Measurements from ENCODE around the gene ATG4B.

DNA sequence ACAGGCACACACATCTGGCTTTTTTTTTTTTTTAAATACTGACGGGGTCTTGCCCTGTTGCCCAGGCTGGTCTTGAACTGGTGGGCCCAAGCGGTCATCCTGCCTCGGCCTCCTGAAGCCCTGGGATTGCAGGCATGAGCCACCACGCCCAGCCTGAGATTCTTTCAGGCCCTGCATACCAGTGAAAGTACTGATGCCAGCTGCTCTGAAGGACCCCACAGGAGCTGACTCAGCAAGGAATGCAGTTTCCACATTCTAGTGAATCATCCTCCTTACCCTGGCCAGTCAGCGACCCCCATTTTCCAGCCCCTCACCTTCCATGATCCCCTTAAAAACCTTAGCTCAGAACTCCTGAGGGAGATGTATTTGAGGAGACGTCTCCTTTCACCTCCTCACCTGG lies 55.0 kb downstream of the ATG4B start:
- TF ChIP-seq CTCF (IDR thresholded peaks at IDR 0.05; ENCODE audit: control extremely low read depth in 1 of 3, insufficient read depth in 1 of 3, low read depth in 1 of 3, low read length in 3 of 3) (no peak), ZNF274 (IDR thresholded peaks at IDR 0.05; ENCODE audit: borderline replicate concordance, extremely low read depth, low read length) (no peak), EZH2 (IDR thresholded peaks at IDR 0.05; ENCODE audit: low read depth, low read length, severe bottlenecking) (no peak), SRF (IDR thresholded peaks at IDR 0.05; ENCODE audit: low read depth, low read length) (no peak)

All from H1 (cell line).